Astrocyte of the spinal cord (primary cell): ENCODE results near the gene MCM6.
A peak's percentile ranks its signal among the peaks of the same experiment; 100 is the strongest.

ENCODE experiments used
- DNase-seq: peaks from one replicate; pipeline ENCODE4 v3.0.0; 2011; ENCODE audit warnings: low read depth, low spot score
- H3K4me3 ChIP-seq: 2 replicates; pipeline ENCODE4 v1.5.1; 2011; ENCODE audit warnings: low read depth, mild to moderate bottlenecking, low read length, moderate library complexity
- in situ Hi-C: cut with HindIII; loops from 2 replicates; pipeline ENCODE4 v1.10.0; 2017; ENCODE audit warnings: low sequenced_read_pairs
- TF ChIP-seq, protein P1 (sequence below): IDR thresholded peaks from 2 replicates; pipeline ENCODE4 v1.5.1; 2012; ENCODE audit warnings: low read depth, mild to moderate bottlenecking, low read length, inconsistent platforms

Gene MCM6

DNA sequence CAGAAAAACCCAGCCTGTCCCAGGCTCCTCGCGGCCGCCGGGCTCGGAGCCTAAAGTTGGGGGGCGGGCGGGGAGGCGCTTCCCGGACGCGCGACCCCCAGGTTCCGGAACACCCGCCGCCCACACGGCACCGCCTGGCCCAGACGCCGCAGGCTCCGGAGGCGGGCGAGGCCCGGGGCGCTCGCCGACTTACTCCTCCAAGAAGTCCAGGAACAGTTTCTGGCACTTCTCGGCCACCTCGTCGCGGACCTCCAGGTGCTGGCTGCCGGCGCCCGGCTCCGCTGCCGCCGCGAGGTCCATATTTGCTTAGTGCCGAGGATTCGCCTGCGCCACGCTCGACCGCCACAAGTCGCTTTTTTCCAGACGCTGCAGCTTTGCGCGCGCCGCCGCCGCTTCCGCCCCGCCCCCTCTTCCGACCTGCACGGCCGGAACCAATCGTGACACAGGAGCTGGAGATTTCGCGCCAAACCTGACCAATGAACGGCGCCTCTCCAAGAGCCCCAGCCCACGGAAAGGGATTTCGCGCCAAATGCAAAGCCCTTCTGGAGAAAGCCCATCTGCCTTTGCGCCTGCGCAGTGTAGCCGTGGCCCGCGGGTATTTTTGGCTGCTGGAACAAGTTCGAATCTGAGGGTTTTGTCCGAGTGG is at the start of gene MCM6:
TSS of gene MCM6 (minus strand) at position 378 of the 646 bp plus-strand sequence. CDS start at position 300, 78 bp downstream.
- peak within 1 kb of the TSS; percentile 67 for H3K4me3 ChIP-seq
- TF ChIP-seq, protein P1, sequence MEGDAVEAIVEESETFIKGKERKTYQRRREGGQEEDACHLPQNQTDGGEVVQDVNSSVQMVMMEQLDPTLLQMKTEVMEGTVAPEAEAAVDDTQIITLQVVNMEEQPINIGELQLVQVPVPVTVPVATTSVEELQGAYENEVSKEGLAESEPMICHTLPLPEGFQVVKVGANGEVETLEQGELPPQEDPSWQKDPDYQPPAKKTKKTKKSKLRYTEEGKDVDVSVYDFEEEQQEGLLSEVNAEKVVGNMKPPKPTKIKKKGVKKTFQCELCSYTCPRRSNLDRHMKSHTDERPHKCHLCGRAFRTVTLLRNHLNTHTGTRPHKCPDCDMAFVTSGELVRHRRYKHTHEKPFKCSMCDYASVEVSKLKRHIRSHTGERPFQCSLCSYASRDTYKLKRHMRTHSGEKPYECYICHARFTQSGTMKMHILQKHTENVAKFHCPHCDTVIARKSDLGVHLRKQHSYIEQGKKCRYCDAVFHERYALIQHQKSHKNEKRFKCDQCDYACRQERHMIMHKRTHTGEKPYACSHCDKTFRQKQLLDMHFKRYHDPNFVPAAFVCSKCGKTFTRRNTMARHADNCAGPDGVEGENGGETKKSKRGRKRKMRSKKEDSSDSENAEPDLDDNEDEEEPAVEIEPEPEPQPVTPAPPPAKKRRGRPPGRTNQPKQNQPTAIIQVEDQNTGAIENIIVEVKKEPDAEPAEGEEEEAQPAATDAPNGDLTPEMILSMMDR, result no peak
- peak; percentile 99 for DNase-seq
- in situ Hi-C loops, result no loop called here

DNA sequence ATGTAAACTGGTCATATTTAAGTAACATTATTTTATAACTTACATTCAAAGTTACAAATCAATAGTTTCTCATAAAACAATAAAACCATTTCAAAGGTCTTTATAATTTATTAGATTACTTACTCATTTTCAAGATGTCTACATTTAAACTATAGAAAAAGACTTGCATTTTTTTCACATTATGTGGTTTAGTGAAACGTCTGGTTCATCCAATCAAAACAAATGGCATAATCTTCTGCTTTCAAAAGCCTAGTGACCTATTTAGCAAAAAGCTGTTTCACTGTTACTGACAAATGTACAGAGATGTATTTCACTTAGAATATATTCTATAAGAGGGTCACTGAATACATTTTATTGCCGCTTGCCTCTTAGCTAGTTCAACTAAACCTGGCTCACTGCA is 49.3 kb upstream of the MCM6 start:
- peak; percentile 51 for DNase-seq
- TF ChIP-seq, protein P1, result no peak
- H3K4me3 ChIP-seq, result no peak overlapping the region
- in situ Hi-C loops, result no loop called here

DNA sequence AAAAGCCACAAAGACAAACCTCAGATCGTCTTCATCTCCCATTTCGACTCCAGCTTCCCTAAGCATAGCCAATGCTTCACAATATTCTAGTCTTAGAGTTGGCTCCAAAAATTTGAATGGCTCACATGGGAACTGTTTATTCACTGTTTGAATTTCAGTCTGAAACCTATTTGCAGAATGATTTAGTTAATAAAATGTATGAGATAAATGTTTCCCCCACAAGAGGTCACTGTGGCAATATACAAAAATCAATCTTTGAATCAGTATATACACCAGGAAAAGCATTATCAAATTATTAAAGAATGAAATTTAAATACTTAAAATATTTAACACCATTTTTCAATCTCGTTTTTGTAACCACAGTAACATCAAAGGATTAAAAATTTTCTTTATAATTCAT is 40.0 kb upstream of the MCM6 start:
- TF ChIP-seq, protein P1, result no peak
- in situ Hi-C loops, result no loop called here
- DNase-seq, result peak; percentile 60
- no peak overlapping the region for H3K4me3 ChIP-seq

DNA sequence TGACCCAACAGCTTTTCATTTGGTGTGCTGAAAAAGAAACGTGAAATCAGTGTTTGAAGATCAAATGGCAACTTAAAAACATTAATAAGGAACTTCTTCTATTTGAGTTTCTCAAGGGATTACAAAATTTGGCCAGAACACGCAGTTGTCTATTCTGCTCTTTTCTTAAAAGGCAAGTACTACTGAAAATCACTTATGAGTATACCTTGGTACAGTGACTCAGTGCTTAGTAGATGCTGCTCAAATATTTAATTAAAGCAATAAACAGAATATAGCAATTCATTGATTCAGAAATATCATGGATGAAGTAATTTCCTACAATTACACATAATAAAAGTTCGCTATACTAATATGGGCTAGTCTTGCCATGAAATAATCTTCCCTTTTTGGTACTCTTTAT is 38.2 kb upstream of the MCM6 start:
- in situ Hi-C loops, result no loop called here
- TF ChIP-seq, protein P1, result no peak
- no peak overlapping the region for H3K4me3 ChIP-seq
- no peak for DNase-seq

DNA sequence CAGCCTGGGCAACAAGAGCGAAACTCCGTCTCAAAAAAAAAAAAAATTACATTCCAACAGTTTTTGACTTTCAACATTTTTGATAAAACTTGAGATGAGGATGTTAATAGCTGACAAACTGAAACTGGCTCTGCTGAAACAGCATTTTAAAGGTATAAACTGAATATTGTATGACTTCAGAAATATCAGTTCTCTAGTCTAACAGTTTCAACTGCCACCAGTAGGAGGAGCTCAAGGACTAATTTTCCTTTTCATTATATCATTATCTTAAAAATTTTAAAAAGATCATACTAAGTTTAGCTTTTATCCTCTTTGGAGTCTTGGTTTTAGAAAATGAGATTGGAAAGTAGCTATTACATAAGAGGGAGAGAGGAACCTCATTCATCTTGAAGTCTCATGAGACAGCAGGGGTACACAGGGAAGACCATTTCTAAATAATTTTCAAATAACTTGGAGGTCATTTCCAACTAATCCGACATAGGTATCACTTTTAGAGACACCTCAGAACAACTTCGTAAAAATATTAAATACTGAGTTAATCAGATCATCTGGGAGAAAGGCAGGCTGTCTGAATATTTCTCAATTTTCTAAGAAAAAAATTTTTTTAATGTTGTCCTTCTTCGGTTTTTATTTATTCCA is 37.6 kb upstream of the MCM6 start:
- H3K4me3 ChIP-seq, result no peak overlapping the region
- peak; percentile 59 for DNase-seq
- in situ Hi-C loops, result no loop called here
- TF ChIP-seq, protein P1, result peak; percentile 61

DNA sequence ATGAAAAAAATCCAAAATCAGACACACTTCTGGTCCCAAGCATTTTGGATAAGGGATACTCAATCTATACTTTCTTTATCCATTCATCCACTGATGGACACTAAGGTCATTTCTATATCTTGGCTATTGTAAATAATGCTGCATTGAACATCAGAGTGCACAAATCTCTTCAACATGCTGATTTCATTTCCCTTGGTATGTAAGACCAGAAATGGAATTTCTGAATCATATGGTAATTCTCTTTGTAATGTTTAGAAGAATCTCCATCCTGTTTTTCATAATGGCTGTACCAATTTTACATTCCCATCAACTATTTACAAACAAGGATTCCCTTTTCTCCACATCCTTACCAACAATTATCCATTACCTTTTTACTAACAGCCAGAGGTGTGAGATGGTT is 33.7 kb upstream of the MCM6 start:
- in situ Hi-C loops, result no loop called here
- no peak for DNase-seq
- no peak overlapping the region for H3K4me3 ChIP-seq
- TF ChIP-seq, protein P1, result no peak
